ENCODE data around the gene DRC1. TPM values are rescaled to one million over a fixed set of nuclear protein-coding genes. Genes with fewer than 3 reads are reported as not detected.

The DRC1 gene
- total RNA-seq, 1 experiment from 2014 or later, result not detected

GRCh38 chr2:26356111-26356510 is 45.6 kb upstream of the DRC1 start:
- no peak overlapping the region for H2AK5ac ChIP-seq (ENCODE audit: insufficient read length, low read length)
- H3K79me2 ChIP-seq (ENCODE audit: insufficient read depth, low read length), result peaks cover 35% of the 10 kb centered on the region; the same call in 1 of the 2 replicates
- H3K23ac ChIP-seq (ENCODE audit: insufficient read length, low read depth, low read length), result no peak overlapping the region
- DNase-seq, result no peak
- H3K4me2 ChIP-seq (ENCODE audit: insufficient read depth, insufficient read length, low read length), result no peak overlapping the region
- H3K18ac ChIP-seq (ENCODE audit: insufficient read length, low read depth, low read length), result no peak overlapping the region
- no peak overlapping the region for H4K91ac ChIP-seq (ENCODE audit: insufficient read length, low read depth, low read length)
- H3K9me3 ChIP-seq (ENCODE audit: control insufficient read depth, low read depth, low read length), result no peaks in the 10 kb centered on the region
- H2BK15ac ChIP-seq (ENCODE audit: low read depth, low read length), result no peak overlapping the region
- WGBS (ENCODE audit: extremely low coverage, insufficient read length, low lambda C conversion rate), result no CpG with 5 or more reads among the region's 2 CpGs
- no peak overlapping the region for H2BK12ac ChIP-seq (ENCODE audit: insufficient read length, low read depth, low read length)
- Mint-ChIP-seq H3K27me3 (ENCODE audit: low read depth) (no peaks in the 10 kb centered on the region), H3K9me3 (no peaks in the 10 kb centered on the region), H3K36me3 (ENCODE audit: insufficient read depth in 1 of 3, low read depth in 3 of 3) (peaks cover 0 to 7% (median 5%) of the 10 kb centered on the region in 3 experiments; a peak in 4 of 7 replicates), H3K27ac (no peak overlapping the region; a peak in 1 of 7 replicates), H3K4me1 (peaks cover 22 to 27% of the 10 kb centered on the region in 2 experiments), H3K4me3 (no peak overlapping the region)
- no peak overlapping the region for H3K4ac ChIP-seq (ENCODE audit: low read depth, low read length)
- H2BK5ac ChIP-seq (ENCODE audit: insufficient read length, low read length), result no peak overlapping the region
- no peak overlapping the region for H3K56ac ChIP-seq (ENCODE audit: insufficient read length, low read depth, low read length)
- H3K4me1 ChIP-seq (ENCODE audit: insufficient read depth, low read length), result no peaks in the 10 kb centered on the region; the same call in 1 of the 2 replicates
- no peak overlapping the region for H3T11ph ChIP-seq (ENCODE audit: low read length)
- H3K23me2 ChIP-seq (ENCODE audit: insufficient read length, low read depth, low read length, poor library complexity, severe bottlenecking), result no peaks in the 10 kb centered on the region
- H3K9ac ChIP-seq (ENCODE audit: extremely low read depth, insufficient read length, low read length), result no peak overlapping the region
- H3K27me3 ChIP-seq (ENCODE audit: insufficient read depth, low read length), result no peaks in the 10 kb centered on the region
- H3K79me1 ChIP-seq (ENCODE audit: insufficient read depth, low read depth, low read length, poor library complexity, severe bottlenecking), result peaks cover 15% of the 10 kb centered on the region
- H4K8ac ChIP-seq (replicated peaks; ENCODE audit: insufficient read length, low read depth, low read length), result no peak overlapping the region
- H3K27ac ChIP-seq (ENCODE audit: insufficient read length, low read depth, low read length), result no peak overlapping the region
- no peak for TF ChIP-seq CTCF (conservative IDR thresholded peaks at IDR 0.05)
- no peak overlapping the region for H4K5ac ChIP-seq (ENCODE audit: insufficient read length, low read depth, low read length)
- no peak overlapping the region for H2BK20ac ChIP-seq (ENCODE audit: low read depth, low read length, poor library complexity, severe bottlenecking)
- H2AFZ ChIP-seq (ENCODE audit: low read length), result no peak overlapping the region
- H4K20me1 ChIP-seq (ENCODE audit: control insufficient read depth, insufficient read depth, insufficient read length), result no peaks in the 10 kb centered on the region
- H2BK120ac ChIP-seq (ENCODE audit: low read depth, low read length, poor library complexity, severe bottlenecking), result no peak overlapping the region
- no peak overlapping the region for H3K14ac ChIP-seq (ENCODE audit: insufficient read depth, low read length)
